ENCODE measurements around the gene LCN1.

The LCN1 gene

GRCh38 chr9:135489188-135489906, 31.9 kb upstream of the LCN1 start:
- no peaks in the 10 kb centered on the region for H4K20me1 ChIP-seq (ENCODE audit: control insufficient read depth, insufficient read depth, low read depth, low read length)
- no peaks in the 10 kb centered on the region for H3F3A ChIP-seq (ENCODE audit: control insufficient read depth, insufficient read depth)
- H3K9me3 ChIP-seq (ENCODE audit: control insufficient read depth, insufficient read depth, low read length): no peaks in the 10 kb centered on the region
- no peaks in the 10 kb centered on the region for H3K36me3 ChIP-seq (ENCODE audit: control insufficient read depth, low read length)
- H3K27me3 ChIP-seq (ENCODE audit: control insufficient read depth, low read length): no peaks in the 10 kb centered on the region
- TF ChIP-seq CTCF (IDR thresholded peaks at IDR 0.05; ENCODE audit: low read depth, low read length, poor library complexity, severe bottlenecking) (no peak), EZH2phosphoT487 (IDR thresholded peaks at IDR 0.05; ENCODE audit: borderline replicate concordance, low read length) (no peak)
- no peaks in the 10 kb centered on the region for H3K9me2 ChIP-seq (replicated peaks; ENCODE audit: control insufficient read depth, low read length)
- H3K4me2 ChIP-seq (ENCODE audit: low read length): no peak overlapping the region
- H3K4me1 ChIP-seq (ENCODE audit: control insufficient read depth, low read length): no peaks in the 10 kb centered on the region
- no peak overlapping the region for H3K27ac ChIP-seq (ENCODE audit: low read depth, low read length)
- no peaks in the 10 kb centered on the region for H3K79me2 ChIP-seq (ENCODE audit: control insufficient read depth, low read length)
- no peak overlapping the region for H3K4me3 ChIP-seq (ENCODE audit: low read length)

GRCh38 chr9:135490166-135490870, 30.9 kb upstream of the LCN1 start:
- Histone ChIP-seq H3K79me2 (ENCODE audit: control insufficient read depth, low read length) (no peaks in the 10 kb centered on the region), H3K27ac (ENCODE audit: low read depth, low read length) (no peak overlapping the region), H3K36me3 (ENCODE audit: control insufficient read depth, low read length) (no peaks in the 10 kb centered on the region), H3K4me1 (ENCODE audit: control insufficient read depth, low read length) (no peaks in the 10 kb centered on the region), H3F3A (ENCODE audit: control insufficient read depth, insufficient read depth) (no peaks in the 10 kb centered on the region), H3K27me3 (ENCODE audit: control insufficient read depth, low read length) (no peaks in the 10 kb centered on the region), H3K9me3 (ENCODE audit: control insufficient read depth, insufficient read depth, low read length) (no peaks in the 10 kb centered on the region), H3K4me2 (ENCODE audit: low read length) (no peak overlapping the region), H4K20me1 (ENCODE audit: control insufficient read depth, insufficient read depth, low read depth, low read length) (no peaks in the 10 kb centered on the region), H3K9me2 (replicated peaks; ENCODE audit: control insufficient read depth, low read length) (no peaks in the 10 kb centered on the region), H3K4me3 (ENCODE audit: low read length) (no peak overlapping the region)
- TF ChIP-seq EZH2phosphoT487 (IDR thresholded peaks at IDR 0.05; ENCODE audit: borderline replicate concordance, low read length): no peak
- no peak for TF ChIP-seq CTCF (IDR thresholded peaks at IDR 0.05; ENCODE audit: low read depth, low read length, poor library complexity, severe bottlenecking)

GRCh38 chr9:135490980-135491464, 30.2 kb upstream of the LCN1 start:
- H3K4me1 ChIP-seq (ENCODE audit: control insufficient read depth, low read length): no peaks in the 10 kb centered on the region
- no peak overlapping the region for H3K4me3 ChIP-seq (ENCODE audit: low read length)
- no peak overlapping the region for H3K27ac ChIP-seq (ENCODE audit: low read depth, low read length)
- no peaks in the 10 kb centered on the region for H3K36me3 ChIP-seq (ENCODE audit: control insufficient read depth, low read length)
- H3K27me3 ChIP-seq (ENCODE audit: control insufficient read depth, low read length): no peaks in the 10 kb centered on the region
- H3K79me2 ChIP-seq (ENCODE audit: control insufficient read depth, low read length): no peaks in the 10 kb centered on the region
- no peaks in the 10 kb centered on the region for H3K9me3 ChIP-seq (ENCODE audit: control insufficient read depth, insufficient read depth, low read length)
- no peaks in the 10 kb centered on the region for H3F3A ChIP-seq (ENCODE audit: control insufficient read depth, insufficient read depth)
- TF ChIP-seq EZH2phosphoT487 (IDR thresholded peaks at IDR 0.05; ENCODE audit: borderline replicate concordance, low read length) (no peak), CTCF (IDR thresholded peaks at IDR 0.05; ENCODE audit: low read depth, low read length, poor library complexity, severe bottlenecking) (no peak)
- no peaks in the 10 kb centered on the region for H3K9me2 ChIP-seq (replicated peaks; ENCODE audit: control insufficient read depth, low read length)
- no peaks in the 10 kb centered on the region for H4K20me1 ChIP-seq (ENCODE audit: control insufficient read depth, insufficient read depth, low read depth, low read length)
- no peak overlapping the region for H3K4me2 ChIP-seq (ENCODE audit: low read length)

Data from DOHH2 (cell line).